T-helper 1 cell treated with Interleukin-12 subunit alpha and Interleukin-12 subunit beta and Interleukin-4 antibody, amounts not matched to agents 30 μg/mL and 1 μg/mL, for 36 hours (primary cell): ENCODE measurements around the gene POU3F2.

ENCODE experiments used
- H3K27ac Mint-ChIP-seq: one replicate; pipeline ENCODE4 v1.8.0; 2021; ENCODE audit warnings: mild to moderate bottlenecking, mixed read lengths
- H3K27me3 Mint-ChIP-seq: one replicate; pipeline ENCODE4 v1.8.0; 2021; ENCODE audit warnings: low read depth, mixed read lengths
- H3K36me3 Mint-ChIP-seq: one replicate; pipeline ENCODE4 v1.8.0; 2021; ENCODE audit warnings: low read depth, mixed read lengths
- H3K4me1 Mint-ChIP-seq: one replicate; pipeline ENCODE4 v1.8.0; 2021; ENCODE audit warnings: low read depth, mixed read lengths
- H3K4me3 Mint-ChIP-seq: one replicate; pipeline ENCODE4 v1.8.0; 2021; ENCODE audit warnings: mild to moderate bottlenecking, moderate library complexity, mixed read lengths
- H3K9me3 Mint-ChIP-seq: one replicate; pipeline ENCODE4 v1.8.0; 2021; ENCODE audit warnings: mixed read lengths

Gene POU3F2

GRCh38 chr6:98836025-98836961, 1.9 kb downstream of the POU3F2 start:
- Mint-ChIP-seq H3K27ac (no peak overlapping the region), H3K27me3 (peaks cover 80% of the 10 kb centered on the region), H3K4me1 (peaks cover 17% of the 10 kb centered on the region), H3K36me3 (no peaks in the 10 kb centered on the region), H3K9me3 (no peaks in the 10 kb centered on the region), H3K4me3 (peak overlapping the region; percentile 36)

- Mint-ChIP-seq H3K27me3 (peaks cover 88% of the 10 kb centered on the region), H3K4me3 (no peak overlapping the region), H3K36me3 (no peaks in the 10 kb centered on the region), H3K9me3 (no peaks in the 10 kb centered on the region), H3K4me1 (peaks cover 17% of the 10 kb centered on the region), H3K27ac (no peak overlapping the region)
Measured at GRCh38 chr6:98836962-98837944, 2.9 kb downstream of the POU3F2 start.

GRCh38 chr6:98838032-98838431, 3.7 kb downstream of the POU3F2 start:
- no peaks in the 10 kb centered on the region for H3K9me3 Mint-ChIP-seq
- H3K36me3 Mint-ChIP-seq: no peaks in the 10 kb centered on the region
- H3K27ac Mint-ChIP-seq: no peak overlapping the region
- H3K4me1 Mint-ChIP-seq: peaks cover 14% of the 10 kb centered on the region
- H3K4me3 Mint-ChIP-seq: no peak overlapping the region
- H3K27me3 Mint-ChIP-seq: peaks cover 90% of the 10 kb centered on the region

GRCh38 chr6:98838975-98839374, 4.6 kb downstream of the POU3F2 start:
- no peaks in the 10 kb centered on the region for H3K36me3 Mint-ChIP-seq
- peaks cover 9% of the 10 kb centered on the region for H3K4me1 Mint-ChIP-seq
- no peak overlapping the region for H3K4me3 Mint-ChIP-seq

GRCh38 chr6:98839781-98840361, 5.5 kb downstream of the POU3F2 start:
- H3K36me3 Mint-ChIP-seq: no peaks in the 10 kb centered on the region
- peaks cover 11% of the 10 kb centered on the region for H3K4me1 Mint-ChIP-seq
- H3K27ac Mint-ChIP-seq: no peak overlapping the region
- peaks cover 92% of the 10 kb centered on the region for H3K27me3 Mint-ChIP-seq
- no peaks in the 10 kb centered on the region for H3K9me3 Mint-ChIP-seq
- no peak overlapping the region for H3K4me3 Mint-ChIP-seq

More at GRCh38 chr6:98838975-98839374, 4.6 kb downstream of the POU3F2 start:
- Mint-ChIP-seq H3K9me3 (no peaks in the 10 kb centered on the region), H3K27ac (no peak overlapping the region), H3K27me3 (peaks cover 90% of the 10 kb centered on the region)

GRCh38 chr6:98840385-98840784, 6.0 kb downstream of the POU3F2 start:
- Mint-ChIP-seq H3K27ac (no peak overlapping the region), H3K36me3 (no peaks in the 10 kb centered on the region)

GRCh38 chr6:98840996-98841513, 6.7 kb downstream of the POU3F2 start:
- H3K27ac Mint-ChIP-seq: no peak overlapping the region
- H3K9me3 Mint-ChIP-seq: no peaks in the 10 kb centered on the region
- no peaks in the 10 kb centered on the region for H3K36me3 Mint-ChIP-seq
- peaks cover 94% of the 10 kb centered on the region for H3K27me3 Mint-ChIP-seq
- peaks cover 14% of the 10 kb centered on the region for H3K4me1 Mint-ChIP-seq
- H3K4me3 Mint-ChIP-seq: no peak overlapping the region

More at GRCh38 chr6:98840385-98840784, 6.0 kb downstream of the POU3F2 start:
- H3K27me3 Mint-ChIP-seq: peaks cover 93% of the 10 kb centered on the region
- no peak overlapping the region for H3K4me3 Mint-ChIP-seq
- H3K4me1 Mint-ChIP-seq: peaks cover 11% of the 10 kb centered on the region
- H3K9me3 Mint-ChIP-seq: no peaks in the 10 kb centered on the region

- H3K36me3 Mint-ChIP-seq: no peaks in the 10 kb centered on the region
- no peak overlapping the region for H3K4me3 Mint-ChIP-seq
- no peak overlapping the region for H3K27ac Mint-ChIP-seq
- no peaks in the 10 kb centered on the region for H3K9me3 Mint-ChIP-seq
- H3K4me1 Mint-ChIP-seq: peaks cover 11% of the 10 kb centered on the region
- H3K27me3 Mint-ChIP-seq: peaks cover 94% of the 10 kb centered on the region
Measured at GRCh38 chr6:98841621-98842341, 7.4 kb downstream of the POU3F2 start.

- Mint-ChIP-seq H3K9me3 (no peaks in the 10 kb centered on the region), H3K36me3 (no peaks in the 10 kb centered on the region), H3K4me3 (no peak overlapping the region), H3K4me1 (peaks cover 11% of the 10 kb centered on the region), H3K27me3 (peaks cover 94% of the 10 kb centered on the region), H3K27ac (peak overlapping the region; percentile 41)
Measured at GRCh38 chr6:98842342-98843180, 8.2 kb downstream of the POU3F2 start.

- Mint-ChIP-seq H3K4me1 (peaks cover 13% of the 10 kb centered on the region), H3K27me3 (peaks cover 88% of the 10 kb centered on the region), H3K4me3 (no peak overlapping the region), H3K9me3 (no peaks in the 10 kb centered on the region), H3K27ac (no peak overlapping the region), H3K36me3 (no peaks in the 10 kb centered on the region)
Measured at GRCh38 chr6:98843271-98844243, 9.2 kb downstream of the POU3F2 start.

GRCh38 chr6:98844244-98845210, 10.2 kb downstream of the POU3F2 start:
- Mint-ChIP-seq H3K4me1 (peaks cover 13% of the 10 kb centered on the region), H3K27me3 (peaks cover 89% of the 10 kb centered on the region), H3K36me3 (peaks cover 2% of the 10 kb centered on the region), H3K4me3 (no peak overlapping the region), H3K27ac (peak overlapping the region; percentile 19), H3K9me3 (no peaks in the 10 kb centered on the region)
